Measurements from ENCODE around the gene LTBP1.
"Not testable (repeated sequence)": the region's sequence is repeated elsewhere in the genome, so short reads cannot be mapped to it uniquely, and the experiment has no call there.

LTBP1 gene

GRCh38 chr2:32962690-32963089 is 15.9 kb downstream of the LTBP1 start:
- no peak for DNase-seq

- DNase-seq: no peak
Observed at GRCh38 chr2:32963941-32964340, 17.2 kb downstream of the LTBP1 start.

- DNase-seq: no peak
Observed at GRCh38 chr2:32965523-32966171, 18.9 kb downstream of the LTBP1 start.

DNA sequence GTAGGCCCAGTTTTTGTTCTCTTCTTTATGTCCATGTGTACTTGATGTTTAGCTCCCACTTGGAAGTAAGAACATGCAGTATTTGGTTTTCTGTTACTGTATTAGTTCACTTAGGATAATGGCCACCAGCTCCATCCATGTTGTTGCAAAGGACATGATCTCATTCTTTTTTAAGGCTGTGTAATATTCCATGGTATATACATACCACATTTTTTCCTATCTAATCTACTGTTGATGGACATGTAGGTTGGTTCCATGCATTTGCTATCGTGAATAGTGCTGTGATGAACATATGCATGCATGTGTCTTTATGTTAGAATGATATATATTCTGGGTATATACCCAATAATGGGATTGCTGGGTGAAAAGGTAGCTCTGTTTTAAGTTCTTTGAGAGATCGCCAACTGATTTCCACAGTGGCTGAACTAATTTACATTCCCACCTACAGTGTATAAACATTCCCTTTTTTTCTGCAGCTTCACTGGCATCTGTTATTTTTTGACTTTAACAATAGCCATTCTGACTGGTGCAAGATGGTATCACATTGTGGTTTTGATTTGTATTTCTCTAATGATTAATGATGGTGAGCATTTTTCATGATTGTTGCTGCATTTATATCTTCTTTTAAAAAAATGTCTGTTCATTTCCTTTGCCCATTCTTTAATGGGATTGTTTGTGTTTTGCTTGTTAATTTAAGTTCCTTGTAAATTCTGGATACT is 22.9 kb downstream of the LTBP1 start:
- DNase-seq: no peak

DNA sequence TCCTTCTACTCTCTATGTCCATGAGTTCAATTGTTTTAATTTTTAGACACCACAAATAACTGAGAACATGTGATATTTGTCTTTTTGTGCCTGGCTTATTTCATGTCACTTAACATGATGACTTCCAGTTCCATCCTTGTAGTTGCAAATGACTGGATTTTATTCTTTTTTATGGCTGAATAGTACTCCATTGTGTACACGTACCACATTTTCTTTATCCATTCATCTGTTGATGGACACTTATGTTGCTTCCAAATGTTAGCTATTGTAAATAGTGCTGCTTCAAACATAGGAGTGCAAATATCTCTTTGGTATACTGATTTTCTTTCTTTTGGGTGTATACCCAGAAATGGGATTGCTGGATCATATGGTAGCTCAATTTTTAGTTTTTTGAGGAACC is 27.0 kb downstream of the LTBP1 start:
- DNase-seq: not testable (repeated sequence)

DNA sequence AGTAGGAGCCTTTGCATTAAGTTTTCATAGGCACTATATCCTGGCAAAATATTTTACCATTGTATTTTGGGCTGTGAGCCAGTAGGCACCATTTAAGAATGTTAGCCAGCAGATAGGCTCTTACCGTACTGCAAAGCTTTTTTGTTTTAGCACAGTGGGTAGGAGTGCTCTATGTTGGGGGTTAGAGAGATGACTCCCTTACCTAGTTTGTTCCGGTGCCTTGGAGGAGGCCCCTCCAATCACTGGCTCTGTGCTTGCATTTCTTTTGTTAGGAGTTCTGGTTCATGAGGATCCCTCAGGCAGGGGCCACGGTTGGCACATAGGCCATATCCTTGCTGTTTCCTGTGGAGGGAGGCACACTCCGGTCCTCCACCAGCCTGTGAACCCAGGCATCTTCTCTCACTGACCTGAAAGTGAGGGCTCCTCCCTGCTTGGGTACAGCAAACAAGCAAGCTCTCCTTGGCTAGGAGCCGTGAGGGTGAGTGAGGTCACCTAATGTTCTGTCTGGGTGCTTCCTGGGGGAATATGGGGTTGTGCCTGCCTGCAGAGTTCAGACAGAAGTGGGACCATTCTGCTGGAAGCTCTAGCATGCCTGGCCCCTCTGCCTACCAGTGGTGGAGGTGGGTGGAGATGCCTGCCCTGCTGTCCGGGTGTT is 29.8 kb downstream of the LTBP1 start:
- DNase-seq: no peak

DNA sequence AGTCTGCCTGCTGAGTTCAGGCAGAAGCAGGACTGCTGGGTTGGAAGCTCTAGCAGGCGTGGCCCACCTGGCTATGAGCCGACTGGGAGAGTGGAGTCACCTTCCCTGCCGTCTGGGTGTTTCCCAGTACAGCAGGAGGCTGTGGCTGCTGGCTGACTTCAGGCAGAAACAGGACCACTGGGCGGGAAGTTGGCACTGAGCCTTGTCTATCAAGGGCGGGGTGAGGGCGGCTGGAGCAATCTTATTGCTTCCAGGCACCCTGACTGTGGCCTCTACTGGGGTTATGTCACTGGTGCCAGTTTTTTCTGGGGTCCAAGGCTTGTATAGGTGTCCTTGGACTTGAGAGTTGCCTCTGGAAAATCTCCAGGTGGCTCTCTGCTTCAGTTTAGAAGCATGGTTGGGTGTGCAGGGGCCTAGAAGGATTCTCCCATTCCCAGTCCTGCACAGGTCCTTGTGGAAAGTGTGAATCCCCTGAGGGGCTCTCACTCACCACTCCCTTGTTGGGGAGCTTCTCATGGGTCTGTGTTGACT is 30.5 kb downstream of the LTBP1 start:
- DNase-seq: no peak

- DNase-seq: no peak
Observed at GRCh38 chr2:32981612-32982011, 34.9 kb downstream of the LTBP1 start.

DNA sequence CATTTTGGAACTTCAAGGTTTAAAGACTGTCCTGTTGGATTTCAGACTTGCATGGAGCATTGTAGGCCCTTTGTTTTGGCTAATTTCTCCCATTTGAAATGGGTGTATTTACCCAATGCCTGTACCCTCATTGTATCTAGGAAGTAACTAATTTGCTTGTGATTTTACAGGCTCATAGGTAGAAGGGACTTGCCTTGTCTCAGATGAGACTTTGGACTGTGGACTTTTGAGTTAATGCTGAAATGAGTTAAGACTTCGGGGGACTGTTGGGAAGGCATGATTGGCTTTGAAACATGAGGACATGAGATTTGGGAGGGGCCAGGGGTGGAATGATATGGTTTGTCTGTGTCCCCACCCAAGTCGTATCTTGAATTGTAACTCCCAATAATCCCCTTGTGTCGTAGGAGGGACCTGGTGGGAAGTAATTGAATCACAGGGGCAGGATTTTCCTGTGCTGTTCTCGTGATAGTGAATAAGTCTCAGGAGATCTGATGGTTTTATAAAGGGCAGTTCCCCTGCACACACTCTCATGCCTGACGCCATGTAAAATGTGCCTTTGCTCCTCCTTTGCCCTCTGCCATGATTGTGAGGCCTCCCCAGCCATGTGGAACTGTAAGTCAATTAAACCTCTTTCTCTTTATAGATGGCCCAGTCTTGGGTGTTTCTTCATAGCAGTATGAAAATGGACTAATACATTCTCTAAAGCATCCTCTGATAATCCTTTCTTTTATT is 36.6 kb downstream of the LTBP1 start:
- DNase-seq: not testable (repeated sequence)

DNA sequence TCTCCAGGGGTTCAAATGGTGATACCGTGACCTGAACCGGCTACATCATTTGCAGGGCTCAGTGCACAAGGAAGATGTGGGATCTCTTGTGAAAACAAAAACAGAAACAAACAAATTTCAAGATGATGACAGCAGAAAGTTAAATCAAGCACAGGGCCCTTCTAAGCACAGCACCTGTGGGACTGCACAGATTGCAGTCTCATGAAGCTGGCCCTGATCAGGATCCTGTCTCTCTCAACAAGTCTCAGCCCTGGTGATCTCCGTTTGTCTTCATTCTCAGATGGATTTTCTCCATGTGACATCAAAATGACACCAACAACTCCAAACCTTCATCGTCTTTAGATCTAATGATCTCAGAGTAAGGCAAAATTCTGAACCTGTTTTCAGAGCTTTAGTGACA is 39.7 kb downstream of the LTBP1 start:
- no peak for DNase-seq

DNA sequence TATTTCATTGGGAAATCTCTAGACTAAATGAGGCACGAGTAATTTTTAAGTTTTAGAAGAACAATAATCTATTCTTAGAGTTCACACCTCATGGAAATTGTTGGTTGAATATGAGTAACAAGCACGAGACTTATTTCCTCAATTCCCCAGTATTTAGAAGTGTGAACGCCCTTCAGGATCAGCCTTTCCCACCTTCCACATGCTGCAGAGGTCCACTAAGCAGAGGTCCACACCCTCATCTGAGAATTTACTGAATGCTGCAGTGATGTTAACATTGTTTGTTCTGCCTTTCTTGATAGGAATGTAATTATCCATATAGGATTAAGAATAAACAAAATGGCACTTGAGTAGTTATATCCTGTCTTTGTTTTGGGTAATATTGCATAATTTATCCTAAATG is 41.8 kb downstream of the LTBP1 start:
- DNase-seq: no peak

GRCh38 chr2:32990556-32990955 is 43.8 kb downstream of the LTBP1 start:
- DNase-seq: no peak

DNA sequence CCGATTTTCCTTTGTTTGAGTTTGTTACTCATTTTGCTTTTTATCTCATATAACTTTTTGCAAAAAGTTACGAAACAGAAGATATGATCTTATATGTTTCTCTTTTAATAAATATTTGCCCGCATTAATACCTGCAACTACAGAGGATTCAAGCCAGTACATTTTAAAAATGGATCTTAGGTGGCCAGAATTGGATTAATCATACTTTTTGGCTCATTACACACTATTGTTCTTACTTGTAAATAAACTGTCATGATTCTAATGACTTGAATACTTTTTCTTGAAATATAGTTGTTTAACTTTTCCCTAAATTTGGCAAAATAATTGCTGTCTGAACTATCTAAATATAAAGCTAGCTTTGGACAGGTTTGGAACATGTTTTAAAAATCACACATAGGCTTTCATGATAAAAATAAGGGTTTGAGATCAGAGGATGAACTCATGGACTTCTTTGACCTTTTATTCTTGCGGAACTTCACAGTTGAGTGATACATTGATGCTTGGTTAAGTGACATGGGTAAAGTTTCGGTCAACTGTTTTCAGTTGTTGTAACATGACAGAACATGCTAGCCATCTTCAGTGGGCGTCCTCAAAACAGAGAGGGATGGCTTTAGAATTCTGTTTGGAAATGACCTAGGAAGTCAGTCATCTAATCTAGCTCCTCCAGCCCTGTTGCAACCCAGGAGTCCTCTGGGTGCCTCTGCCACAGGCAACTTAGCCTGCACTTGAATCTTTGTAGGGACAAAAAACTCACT is 44.5 kb downstream of the LTBP1 start:
- DNase-seq: no peak

- no peak for DNase-seq
Observed at GRCh38 chr2:32993005-32993539, 46.3 kb downstream of the LTBP1 start.

GRCh38 chr2:32997705-32998104 is 51.0 kb downstream of the LTBP1 start:
- DNase-seq: no peak

GRCh38 chr2:33000986-33001385 is 54.2 kb downstream of the LTBP1 start:
- DNase-seq: no peak

DNA sequence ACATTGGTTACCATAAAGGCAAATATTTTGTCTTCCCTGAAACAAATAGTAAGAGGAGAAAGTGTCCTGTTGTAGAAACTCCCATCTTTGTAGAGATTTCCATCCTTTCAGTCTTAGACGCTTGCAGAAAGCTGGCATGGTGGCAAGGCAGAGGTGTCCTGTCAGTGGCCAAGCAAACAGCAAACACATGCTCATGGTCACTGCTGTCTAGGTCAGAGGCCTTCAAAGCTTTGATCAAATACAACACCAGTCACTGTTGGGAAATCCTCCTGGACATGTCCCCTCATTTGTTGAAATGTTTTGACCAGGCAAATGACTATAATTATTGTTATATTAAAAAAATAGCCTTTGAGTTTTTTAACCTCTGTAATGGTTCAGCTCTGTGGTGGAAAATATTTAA is 55.1 kb downstream of the LTBP1 start:
- DNase-seq: no peak

- DNase-seq: no peak
Observed at GRCh38 chr2:33002863-33003262, 56.1 kb downstream of the LTBP1 start.

DNA sequence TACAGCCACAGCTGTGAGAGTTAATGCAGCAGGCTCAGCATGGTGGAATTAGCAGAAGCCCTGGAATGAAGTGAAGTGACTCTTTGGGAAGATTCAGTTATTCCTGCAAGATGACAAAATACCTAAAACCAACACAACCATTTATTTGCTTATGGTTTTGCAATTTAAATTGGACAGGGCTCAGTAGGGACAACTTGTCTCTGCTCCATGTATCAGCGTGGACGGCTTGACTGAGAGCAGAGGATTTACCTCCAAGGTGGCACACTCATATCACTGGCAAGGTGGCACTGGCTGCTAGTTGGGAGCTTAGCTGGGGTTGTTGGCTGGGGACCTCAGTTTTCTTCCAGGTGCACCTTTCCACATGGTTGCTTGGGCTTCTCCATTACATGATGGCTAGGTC is 58.3 kb downstream of the LTBP1 start:
- DNase-seq: no peak

GRCh38 chr2:33008716-33009115 is 62.0 kb downstream of the LTBP1 start:
- no peak for DNase-seq

- DNase-seq: no peak
Observed at GRCh38 chr2:33009249-33009648, 62.5 kb downstream of the LTBP1 start.

- no peak for DNase-seq
Observed at GRCh38 chr2:33011373-33011772, 64.6 kb downstream of the LTBP1 start.

All from NCI-H774 (cell line).